Activated CD4-positive, alpha-beta memory T cell treated with anti-CD3 and anti-CD28 coated beads for 36 hours (primary cell): ENCODE measurements around the gene KIRREL3. TPM values are rescaled to one million over a fixed set of nuclear protein-coding genes. Genes with fewer than 3 reads are reported as not detected.

ENCODE experiments used
- CTCF ChIA-PET: fragments of 350-600 bp; sonication (Branson Sonifier 250); formaldehyde crosslinking; loops from one replicate; lab custom pipeline; 2021; ENCODE audit warnings: antibody characterized with exemption, inconsistent platforms; lab: Charles Lee
- POLR2A ChIA-PET: fragments of 350-600 bp; sonication (Branson Sonifier 250); formaldehyde crosslinking; loops from one replicate; lab custom pipeline; 2021; ENCODE audit warnings: antibody characterized with exemption; lab: Charles Lee
- DNase-seq: peaks from one replicate; pipeline ENCODE4 v3.0.0-alpha.2; 2020
- H3K27ac Mint-ChIP-seq: one replicate; pipeline ENCODE4 v1.8.0; 2021; ENCODE audit warnings: mixed read lengths
- H3K27me3 Mint-ChIP-seq: one replicate; pipeline ENCODE4 v1.8.0; 2021; ENCODE audit warnings: mixed read lengths
- H3K36me3 Mint-ChIP-seq: one replicate; pipeline ENCODE4 v1.8.0; 2021; ENCODE audit warnings: mixed read lengths
- H3K4me1 Mint-ChIP-seq: one replicate; pipeline ENCODE4 v1.8.0; 2021; ENCODE audit warnings: low read depth, mixed read lengths
- H3K4me3 Mint-ChIP-seq: one replicate; pipeline ENCODE4 v1.8.0; 2021; ENCODE audit warnings: mild to moderate bottlenecking, mixed read lengths
- H3K9me3 Mint-ChIP-seq: one replicate; pipeline ENCODE4 v1.8.0; 2021; ENCODE audit warnings: mixed read lengths
- intact Hi-C: fragments of 100-400 bp; cut with micrococcal nuclease; formaldehyde crosslinking; loops from one replicate; pipeline ENCODE4 v1.15.1; 2023
- total RNA-seq, 2 experiments: library from RNA; stranded (reverse); gene quantifications; one replicate each; pipeline ENCODE4 v1.2.3, GENCODE V29; 2021

Gene KIRREL3
- total RNA-seq, 2 experiments from 2014 or later, result not detected

GRCh38 chr11:126525702-126526101 is 474.9 kb downstream of the KIRREL3 start:
- CTCF ChIA-PET, result no interaction called here
- Mint-ChIP-seq H3K36me3 (no peaks in the 10 kb centered on the region), H3K27me3 (peaks cover 4% of the 10 kb centered on the region), H3K4me1 (no peaks in the 10 kb centered on the region), H3K9me3 (no peaks in the 10 kb centered on the region), H3K4me3 (no peak overlapping the region), H3K27ac (no peak overlapping the region)
- intact Hi-C loops, result no loop called here
- POLR2A ChIA-PET, result no interaction called here
- no peak for DNase-seq

DNA sequence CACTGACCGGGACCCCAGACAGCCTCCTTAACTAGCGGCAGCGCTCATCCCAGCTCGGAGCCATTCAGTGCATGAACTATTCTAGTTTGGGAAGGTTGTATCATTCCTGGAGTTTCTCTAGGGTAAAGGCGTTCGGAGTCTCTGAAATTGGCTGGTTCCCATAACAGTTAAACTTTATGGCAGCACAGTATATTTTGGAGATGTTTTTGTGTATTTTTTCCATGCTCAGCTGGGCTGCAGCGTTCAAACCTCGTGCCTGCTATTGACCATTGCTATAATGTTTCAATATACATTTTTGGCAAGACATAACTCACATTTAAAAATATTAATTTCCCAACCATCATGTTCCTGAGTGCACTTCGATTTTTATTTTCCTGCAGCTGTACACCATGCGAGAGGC is 475.4 kb downstream of the KIRREL3 start:
- Mint-ChIP-seq H3K9me3 (no peaks in the 10 kb centered on the region), H3K27ac (no peak overlapping the region), H3K4me1 (no peaks in the 10 kb centered on the region), H3K27me3 (peaks cover 4% of the 10 kb centered on the region), H3K4me3 (no peak overlapping the region), H3K36me3 (no peaks in the 10 kb centered on the region)
- intact Hi-C loops, result no loop called here
- DNase-seq, result no peak
- CTCF ChIA-PET, result no interaction called here
- POLR2A ChIA-PET, result no interaction called here

DNA sequence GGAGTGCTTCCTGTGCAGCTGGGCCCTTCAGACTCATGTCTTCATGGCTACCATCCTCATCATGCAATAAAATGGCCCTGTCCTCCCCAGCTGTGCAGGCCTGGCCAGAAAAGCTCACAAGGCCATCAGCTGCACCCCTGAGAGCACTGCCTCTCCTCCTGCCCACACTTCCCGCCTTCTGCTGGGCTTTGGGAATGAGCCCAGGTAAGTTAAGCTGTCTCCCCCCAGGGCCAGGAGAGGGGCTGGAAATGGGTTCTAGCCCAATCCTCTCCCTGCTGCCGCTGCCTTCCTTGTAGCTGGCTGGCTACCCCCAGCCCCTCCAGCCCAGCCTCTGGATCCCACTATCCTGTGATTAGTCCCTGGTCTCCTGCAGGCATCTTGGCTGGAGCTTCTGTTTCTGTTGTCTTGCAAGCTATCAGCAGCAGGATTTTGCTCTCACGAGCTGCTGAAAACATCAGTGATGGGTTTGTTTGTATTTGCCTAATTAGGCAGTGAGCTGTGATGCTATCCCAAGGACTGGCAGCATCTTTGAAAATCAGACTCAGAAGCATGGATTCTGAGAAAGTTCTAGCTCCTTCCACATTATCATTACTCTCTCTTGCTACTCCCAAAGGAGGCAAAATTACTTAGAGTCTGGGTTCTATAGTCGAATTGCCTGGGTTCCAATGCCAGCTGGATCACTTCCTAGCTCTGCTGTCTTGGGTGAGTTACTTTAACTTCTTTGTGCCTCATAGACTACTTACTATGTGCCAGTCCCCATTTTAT is 476.9 kb downstream of the KIRREL3 start:
- Mint-ChIP-seq H3K9me3 (no peaks in the 10 kb centered on the region), H3K27me3 (peaks cover 4% of the 10 kb centered on the region), H3K4me1 (no peaks in the 10 kb centered on the region), H3K27ac (no peak overlapping the region), H3K36me3 (no peaks in the 10 kb centered on the region), H3K4me3 (no peak overlapping the region)
- CTCF ChIA-PET, result no interaction called here
- no peak for DNase-seq
- POLR2A ChIA-PET, result no interaction called here
- intact Hi-C loops, result no loop called here

GRCh38 chr11:126522606-126523005 is 478.0 kb downstream of the KIRREL3 start:
- DNase-seq, result no peak
- H3K27me3 Mint-ChIP-seq, result peaks cover 4% of the 10 kb centered on the region
- POLR2A ChIA-PET, result no interaction called here
- no peaks in the 10 kb centered on the region for H3K4me1 Mint-ChIP-seq
- CTCF ChIA-PET, result no interaction called here
- H3K27ac Mint-ChIP-seq, result no peak overlapping the region
- H3K36me3 Mint-ChIP-seq, result no peaks in the 10 kb centered on the region
- no peak overlapping the region for H3K4me3 Mint-ChIP-seq
- no peaks in the 10 kb centered on the region for H3K9me3 Mint-ChIP-seq
- intact Hi-C loops, result no loop called here

- Mint-ChIP-seq H3K9me3 (no peaks in the 10 kb centered on the region), H3K36me3 (no peaks in the 10 kb centered on the region), H3K4me1 (no peaks in the 10 kb centered on the region), H3K4me3 (no peak overlapping the region), H3K27ac (no peak overlapping the region), H3K27me3 (peaks cover 4% of the 10 kb centered on the region)
- DNase-seq, result no peak
- intact Hi-C loops, result no loop called here
- POLR2A ChIA-PET, result no interaction called here
- CTCF ChIA-PET, result no interaction called here
Observed at GRCh38 chr11:126522152-126522551, 478.4 kb downstream of the KIRREL3 start.

DNA sequence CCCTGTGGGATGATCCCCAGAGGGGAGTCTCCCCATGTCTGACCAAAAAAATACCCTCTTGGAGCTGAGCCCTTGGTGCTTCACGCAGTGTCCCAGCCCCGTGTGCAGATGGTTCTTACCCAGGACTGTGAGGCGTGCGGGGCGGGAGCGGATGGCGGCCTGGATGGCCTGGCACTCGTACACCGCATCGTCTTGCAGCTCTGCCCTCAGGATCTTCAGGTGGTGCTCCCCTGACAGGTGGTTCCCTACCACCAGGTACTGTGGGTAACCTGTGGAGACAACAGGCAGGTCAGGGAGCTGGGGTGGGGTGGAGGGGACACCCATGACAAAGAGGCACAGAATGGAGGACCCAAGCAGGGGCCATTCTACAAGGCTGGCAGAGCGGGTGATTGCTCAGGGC is 479.4 kb downstream of the KIRREL3 start:
- no peaks in the 10 kb centered on the region for H3K36me3 Mint-ChIP-seq
- no peak overlapping the region for H3K4me3 Mint-ChIP-seq
- no peaks in the 10 kb centered on the region for H3K4me1 Mint-ChIP-seq
- no peak overlapping the region for H3K27ac Mint-ChIP-seq
- POLR2A ChIA-PET, result no interaction called here
- H3K27me3 Mint-ChIP-seq, result no peaks in the 10 kb centered on the region
- intact Hi-C loops, result no loop called here
- DNase-seq, result no peak
- H3K9me3 Mint-ChIP-seq, result no peaks in the 10 kb centered on the region
- CTCF ChIA-PET, result no interaction called here

- Mint-ChIP-seq H3K36me3 (no peaks in the 10 kb centered on the region), H3K9me3 (no peaks in the 10 kb centered on the region), H3K4me3 (no peak overlapping the region), H3K27me3 (peaks cover 4% of the 10 kb centered on the region), H3K27ac (no peak overlapping the region), H3K4me1 (no peaks in the 10 kb centered on the region)
- no peak for DNase-seq
- intact Hi-C loops, result no loop called here
- ChIA-PET POLR2A (no interaction called here), CTCF (no interaction called here)
Observed at GRCh38 chr11:126519764-126520734, 480.5 kb downstream of the KIRREL3 start.

- H3K9me3 Mint-ChIP-seq, result no peaks in the 10 kb centered on the region
- ChIA-PET CTCF (no interaction called here), POLR2A (no interaction called here)
- H3K27me3 Mint-ChIP-seq, result peaks cover 7% of the 10 kb centered on the region
- no peak overlapping the region for H3K27ac Mint-ChIP-seq
- no peaks in the 10 kb centered on the region for H3K4me1 Mint-ChIP-seq
- intact Hi-C loops, result no loop called here
- DNase-seq, result no peak
- no peaks in the 10 kb centered on the region for H3K36me3 Mint-ChIP-seq
- H3K4me3 Mint-ChIP-seq, result no peak overlapping the region
Observed at GRCh38 chr11:126518972-126519690, 481.4 kb downstream of the KIRREL3 start.

DNA sequence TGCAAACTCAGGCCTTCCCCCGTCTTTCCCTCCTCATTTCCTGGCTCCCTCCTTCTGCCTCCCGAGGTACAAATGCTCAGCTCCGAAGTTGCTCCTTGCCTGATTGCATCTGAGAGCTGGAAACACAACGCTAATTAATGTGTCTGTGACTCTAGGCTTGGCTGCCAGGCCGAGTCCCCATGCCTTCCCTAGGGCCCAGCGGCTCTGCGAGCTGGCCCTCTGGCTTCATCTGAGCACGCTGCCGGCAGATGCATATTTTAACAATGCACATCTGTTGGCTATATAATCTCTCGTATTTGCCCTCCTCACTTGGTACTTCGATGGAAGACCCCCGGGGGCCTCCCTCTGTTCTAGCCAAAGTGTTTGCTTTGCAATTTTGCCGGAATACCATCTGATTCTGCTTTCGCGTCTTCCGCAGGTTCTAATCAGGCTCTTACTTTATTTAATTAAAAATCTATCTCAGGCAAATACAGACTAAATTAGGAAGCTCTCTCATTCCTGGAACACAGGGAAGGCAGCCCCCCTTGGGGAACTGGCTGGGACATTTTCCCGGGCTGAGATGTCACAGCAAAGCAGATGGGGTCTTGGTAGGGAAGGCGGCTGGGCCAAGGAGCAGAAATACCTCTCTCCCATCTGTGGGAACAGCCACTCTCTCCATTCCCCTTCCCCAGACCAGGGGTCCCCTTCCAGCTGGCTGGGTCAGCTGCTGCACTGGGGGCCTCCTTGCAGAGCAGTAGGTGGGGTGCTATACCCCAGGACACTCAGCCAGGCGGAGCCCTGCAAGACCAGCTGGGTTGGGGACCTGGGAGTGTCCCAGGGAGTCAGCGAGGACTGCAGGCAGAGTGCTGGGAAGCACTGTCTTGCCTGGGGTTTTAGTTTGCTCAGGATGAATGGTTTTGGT is 482.2 kb downstream of the KIRREL3 start:
- intact Hi-C loops, result no loop called here
- POLR2A ChIA-PET, result no interaction called here
- no peaks in the 10 kb centered on the region for H3K9me3 Mint-ChIP-seq

DNA sequence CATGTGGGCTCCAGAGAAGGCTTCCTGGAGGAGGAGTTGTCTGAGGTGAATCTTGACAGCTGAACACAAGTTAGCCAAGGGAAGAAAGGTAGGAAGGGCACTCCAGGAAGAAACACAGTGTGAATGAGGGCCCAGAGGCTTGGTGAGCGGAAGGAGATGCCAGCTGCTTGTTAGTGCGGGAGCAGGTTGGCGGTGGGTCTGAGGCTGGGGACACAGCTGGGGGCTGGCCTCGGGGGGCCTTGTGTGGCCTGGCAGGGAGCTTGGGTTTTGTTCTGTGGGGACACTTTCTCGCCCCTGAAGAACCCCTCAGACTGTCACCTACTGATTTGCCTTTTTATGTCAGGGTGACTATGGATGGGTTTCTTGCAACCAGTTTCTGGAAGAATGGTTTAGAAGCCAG is 485.1 kb downstream of the KIRREL3 start:
- ChIA-PET POLR2A (no interaction called here), CTCF (interaction anchor here (1.5 kb wide), 1 partner anchor 35 kb away, joined by 6 read pairs; no protein-coding TSS in a partner anchor)
- Mint-ChIP-seq H3K27ac (no peak overlapping the region), H3K36me3 (no peaks in the 10 kb centered on the region), H3K4me3 (no peak overlapping the region), H3K4me1 (no peaks in the 10 kb centered on the region), H3K27me3 (peaks cover 16% of the 10 kb centered on the region), H3K9me3 (no peaks in the 10 kb centered on the region)
- DNase-seq, result no peak
- intact Hi-C loops, result no loop called here

More for the DNA sequence above, 482.2 kb downstream of the KIRREL3 start:
- Mint-ChIP-seq H3K36me3 (no peaks in the 10 kb centered on the region), H3K4me3 (no peak overlapping the region), H3K27ac (no peak overlapping the region), H3K27me3 (peaks cover 11% of the 10 kb centered on the region), H3K4me1 (no peaks in the 10 kb centered on the region)
- CTCF ChIA-PET, result no interaction called here
- no peak for DNase-seq

DNA sequence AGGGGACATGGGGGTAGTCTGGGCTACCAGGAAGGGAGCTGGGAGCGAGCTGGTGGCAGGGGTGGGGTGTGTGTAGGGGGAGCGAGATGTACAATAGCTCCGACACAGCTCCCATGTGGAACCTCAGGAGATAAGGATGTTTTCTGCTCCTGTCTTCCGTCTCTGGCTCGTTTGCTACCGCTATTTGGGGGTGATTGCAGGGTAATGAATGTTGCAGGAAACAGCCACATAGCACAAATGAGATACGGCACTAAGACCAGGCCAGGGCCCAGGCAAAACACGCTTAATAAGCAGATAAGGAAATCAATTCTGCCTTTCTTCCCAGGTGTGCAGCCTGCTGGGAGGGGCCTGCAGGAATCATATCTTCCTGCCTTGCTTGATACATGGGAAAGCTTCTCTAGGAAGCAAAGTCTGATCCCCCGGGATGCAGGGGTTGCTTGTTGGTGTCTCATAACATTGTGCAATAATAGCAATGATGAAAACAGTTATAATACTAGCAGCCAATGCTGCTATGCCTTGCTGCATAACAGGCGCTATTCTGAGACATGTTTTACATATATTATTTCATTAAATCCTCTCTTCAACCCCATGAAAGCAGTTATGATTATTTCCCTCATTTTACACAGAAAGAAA is 486.4 kb downstream of the KIRREL3 start:
- H3K27ac Mint-ChIP-seq, result no peak overlapping the region
- H3K36me3 Mint-ChIP-seq, result no peaks in the 10 kb centered on the region
- CTCF ChIA-PET, result no interaction called here

More for the DNA sequence above, 486.4 kb downstream of the KIRREL3 start:
- Mint-ChIP-seq H3K9me3 (no peaks in the 10 kb centered on the region), H3K27me3 (peaks cover 18% of the 10 kb centered on the region), H3K4me1 (no peaks in the 10 kb centered on the region), H3K4me3 (no peak overlapping the region)
- intact Hi-C loops, result no loop called here
- no peak for DNase-seq
- POLR2A ChIA-PET, result no interaction called here
